Measurements from ENCODE around the gene GRIA3.
"Not testable (repeated sequence)": the region's sequence is repeated elsewhere in the genome, so short reads cannot be mapped to it uniquely, and the experiment has no call there.

Gene GRIA3

GRCh38 chrX:123277347-123277746, 93.3 kb downstream of the GRIA3 start:
- Histone ChIP-seq H3K27ac (ENCODE audit: low read depth, low read length, poor library complexity, severe bottlenecking) (no peak overlapping the region), H2AFZ (ENCODE audit: low read length) (no peak overlapping the region), H3K79me2 (ENCODE audit: insufficient read depth, low read length) (no peaks in the 10 kb centered on the region), H4K20me1 (ENCODE audit: insufficient read depth, low read length) (no peaks in the 10 kb centered on the region), H3K9me3 (ENCODE audit: low read length) (no peaks in the 10 kb centered on the region), H3K9ac (ENCODE audit: low read length) (no peak overlapping the region), H3K4me3 (ENCODE audit: low read depth, low read length, poor library complexity, severe bottlenecking) (no peak overlapping the region), H3K4me1 (ENCODE audit: insufficient read depth, low read length, severe bottlenecking) (no peaks in the 10 kb centered on the region), H3K27me3 (ENCODE audit: insufficient read depth, low read length) (no peaks in the 10 kb centered on the region), H3K36me3 (ENCODE audit: insufficient read depth, low read length) (no peaks in the 10 kb centered on the region), H3F3A (ENCODE audit: insufficient read depth, low read length) (no peaks in the 10 kb centered on the region), H3K9me2 (ENCODE audit: low read depth, low read length) (no peaks in the 10 kb centered on the region), H3K4me2 (ENCODE audit: low read length) (no peak overlapping the region)
- TF ChIP-seq CTCF (IDR thresholded peaks at IDR 0.05; ENCODE audit: low read length) (no peak), EZH2 (IDR thresholded peaks at IDR 0.05; ENCODE audit: borderline replicate concordance, low read length) (no peak)

GRCh38 chrX:123277821-123278220, 93.7 kb downstream of the GRIA3 start:
- Histone ChIP-seq H4K20me1 (ENCODE audit: insufficient read depth, low read length) (no peaks in the 10 kb centered on the region), H3K79me2 (ENCODE audit: insufficient read depth, low read length) (no peaks in the 10 kb centered on the region), H3K9me2 (ENCODE audit: low read depth, low read length) (no peaks in the 10 kb centered on the region), H3K9me3 (ENCODE audit: low read length) (no peaks in the 10 kb centered on the region), H3K4me2 (ENCODE audit: low read length) (no peak overlapping the region), H2AFZ (ENCODE audit: low read length) (no peak overlapping the region), H3F3A (ENCODE audit: insufficient read depth, low read length) (no peaks in the 10 kb centered on the region), H3K4me1 (ENCODE audit: insufficient read depth, low read length, severe bottlenecking) (no peaks in the 10 kb centered on the region), H3K27me3 (ENCODE audit: insufficient read depth, low read length) (no peaks in the 10 kb centered on the region), H3K27ac (ENCODE audit: low read depth, low read length, poor library complexity, severe bottlenecking) (no peak overlapping the region), H3K36me3 (ENCODE audit: insufficient read depth, low read length) (no peaks in the 10 kb centered on the region), H3K9ac (ENCODE audit: low read length) (no peak overlapping the region), H3K4me3 (ENCODE audit: low read depth, low read length, poor library complexity, severe bottlenecking) (no peak overlapping the region)
- TF ChIP-seq EZH2 (IDR thresholded peaks at IDR 0.05; ENCODE audit: borderline replicate concordance, low read length) = no peak
- TF ChIP-seq CTCF (IDR thresholded peaks at IDR 0.05; ENCODE audit: low read length) = no peak

- TF ChIP-seq EZH2 (IDR thresholded peaks at IDR 0.05; ENCODE audit: borderline replicate concordance, low read length) (no peak), CTCF (IDR thresholded peaks at IDR 0.05; ENCODE audit: low read length) (no peak)
- H3K9me3 ChIP-seq (ENCODE audit: low read length) = no peaks in the 10 kb centered on the region
- H3K9ac ChIP-seq (ENCODE audit: low read length) = no peak overlapping the region
- no peak overlapping the region for H3K4me3 ChIP-seq (ENCODE audit: low read depth, low read length, poor library complexity, severe bottlenecking)
- no peak overlapping the region for H3K27ac ChIP-seq (ENCODE audit: low read depth, low read length, poor library complexity, severe bottlenecking)
- no peaks in the 10 kb centered on the region for H3F3A ChIP-seq (ENCODE audit: insufficient read depth, low read length)
- H4K20me1 ChIP-seq (ENCODE audit: insufficient read depth, low read length) = no peaks in the 10 kb centered on the region
- H3K4me2 ChIP-seq (ENCODE audit: low read length) = no peak overlapping the region
- no peak overlapping the region for H2AFZ ChIP-seq (ENCODE audit: low read length)
- no peaks in the 10 kb centered on the region for H3K4me1 ChIP-seq (ENCODE audit: insufficient read depth, low read length, severe bottlenecking)
- no peaks in the 10 kb centered on the region for H3K36me3 ChIP-seq (ENCODE audit: insufficient read depth, low read length)
- H3K79me2 ChIP-seq (ENCODE audit: insufficient read depth, low read length) = no peaks in the 10 kb centered on the region
- no peaks in the 10 kb centered on the region for H3K9me2 ChIP-seq (ENCODE audit: low read depth, low read length)
- no peaks in the 10 kb centered on the region for H3K27me3 ChIP-seq (ENCODE audit: insufficient read depth, low read length)
Measured at GRCh38 chrX:123282241-123282640, 98.2 kb downstream of the GRIA3 start.

- not testable (repeated sequence) for H3K36me3 ChIP-seq (ENCODE audit: insufficient read depth, low read length); H3K9me2 ChIP-seq (ENCODE audit: low read depth, low read length); H2AFZ ChIP-seq (ENCODE audit: low read length); H3K4me3 ChIP-seq (ENCODE audit: low read depth, low read length, poor library complexity, severe bottlenecking); H3K79me2 ChIP-seq (ENCODE audit: insufficient read depth, low read length); H3K4me2 ChIP-seq (ENCODE audit: low read length); H4K20me1 ChIP-seq (ENCODE audit: insufficient read depth, low read length); H3K27ac ChIP-seq (ENCODE audit: low read depth, low read length, poor library complexity, severe bottlenecking); H3K4me1 ChIP-seq (ENCODE audit: insufficient read depth, low read length, severe bottlenecking); H3F3A ChIP-seq (ENCODE audit: insufficient read depth, low read length); H3K9ac ChIP-seq (ENCODE audit: low read length); H3K9me3 ChIP-seq (ENCODE audit: low read length); H3K27me3 ChIP-seq (ENCODE audit: insufficient read depth, low read length)
Measured at GRCh38 chrX:123283407-123283806, 99.3 kb downstream of the GRIA3 start.
